Left renal pelvis (tissue), 4 donors: ENCODE measurements around the gene DCXR. TPM values are rescaled to one million over a fixed set of nuclear protein-coding genes. Genes with fewer than 3 reads are reported as not detected.

Source experiments
- DNase-seq, 4 donors: peaks; one replicate each; pipeline ENCODE4 v3.0.0-alpha.2; 2013; ENCODE audit warnings: low read depth in 4 of 4, low spot score in 3 of 4
- polyA plus RNA-seq, 4 donors: library from polyadenylated mRNA; unstranded; fragments of 120-200 nt; gene quantifications; one replicate each; pipeline ENCODE4 v1.2.1, GENCODE V29; 2013; ENCODE audit not compliant: insufficient read length in 4 of 4

DCXR gene
- polyA plus RNA-seq, 4 donors, result 35.6 to 91.2 (median 78.5) TPM

- DNase-seq, result no peak
Observed at GRCh38 chr17:82056729-82057621, 19.5 kb upstream of the DCXR start.

DNA sequence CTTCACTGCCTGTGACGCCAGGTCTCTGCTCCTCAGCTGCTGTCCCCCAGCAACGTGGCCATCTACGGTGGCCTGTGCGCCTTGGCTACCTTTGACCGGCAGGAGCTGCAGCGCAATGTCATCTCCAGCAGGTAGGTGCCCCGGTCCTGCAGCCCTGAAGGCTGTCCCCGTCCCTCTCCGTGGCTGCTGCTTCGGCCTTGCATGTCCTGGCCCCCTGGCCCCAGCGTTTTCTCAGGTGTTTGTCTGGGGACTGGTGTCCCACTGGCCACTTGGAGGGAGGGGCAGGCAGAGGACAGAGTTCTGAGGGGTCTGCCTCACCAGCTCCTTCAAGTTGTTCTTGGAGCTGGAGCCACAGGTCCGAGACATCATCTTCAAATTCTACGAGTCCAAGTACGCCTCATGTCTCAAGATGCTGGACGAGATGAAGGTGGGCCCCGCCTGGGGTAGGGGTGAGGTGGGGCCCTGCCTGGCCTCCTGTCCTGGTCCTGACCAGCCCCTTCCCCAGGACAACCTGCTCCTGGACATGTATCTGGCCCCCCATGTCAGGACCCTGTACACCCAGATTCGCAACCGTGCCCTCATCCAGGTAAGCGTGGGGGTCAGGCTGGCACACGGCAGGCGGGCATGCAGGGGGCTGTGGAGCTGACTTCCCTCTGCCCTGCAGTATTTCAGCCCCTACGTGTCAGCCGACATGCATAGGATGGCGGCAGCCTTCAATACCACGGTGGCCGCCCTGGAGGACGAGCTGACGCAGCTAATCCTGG lies 18.6 kb upstream of the DCXR start:
- DNase-seq, result no peak

- DNase-seq, result no peak
Observed at GRCh38 chr17:82055023-82055964, 17.8 kb upstream of the DCXR start.

GRCh38 chr17:82054351-82055022 lies 17.0 kb upstream of the DCXR start:
- no peak for DNase-seq

- DNase-seq, result no peak
Observed at GRCh38 chr17:82053556-82054263, 16.2 kb upstream of the DCXR start.

- DNase-seq, result no peak
Observed at GRCh38 chr17:82053130-82053529, 15.6 kb upstream of the DCXR start.

GRCh38 chr17:82052638-82053059 lies 15.2 kb upstream of the DCXR start:
- no peak for DNase-seq

DNA sequence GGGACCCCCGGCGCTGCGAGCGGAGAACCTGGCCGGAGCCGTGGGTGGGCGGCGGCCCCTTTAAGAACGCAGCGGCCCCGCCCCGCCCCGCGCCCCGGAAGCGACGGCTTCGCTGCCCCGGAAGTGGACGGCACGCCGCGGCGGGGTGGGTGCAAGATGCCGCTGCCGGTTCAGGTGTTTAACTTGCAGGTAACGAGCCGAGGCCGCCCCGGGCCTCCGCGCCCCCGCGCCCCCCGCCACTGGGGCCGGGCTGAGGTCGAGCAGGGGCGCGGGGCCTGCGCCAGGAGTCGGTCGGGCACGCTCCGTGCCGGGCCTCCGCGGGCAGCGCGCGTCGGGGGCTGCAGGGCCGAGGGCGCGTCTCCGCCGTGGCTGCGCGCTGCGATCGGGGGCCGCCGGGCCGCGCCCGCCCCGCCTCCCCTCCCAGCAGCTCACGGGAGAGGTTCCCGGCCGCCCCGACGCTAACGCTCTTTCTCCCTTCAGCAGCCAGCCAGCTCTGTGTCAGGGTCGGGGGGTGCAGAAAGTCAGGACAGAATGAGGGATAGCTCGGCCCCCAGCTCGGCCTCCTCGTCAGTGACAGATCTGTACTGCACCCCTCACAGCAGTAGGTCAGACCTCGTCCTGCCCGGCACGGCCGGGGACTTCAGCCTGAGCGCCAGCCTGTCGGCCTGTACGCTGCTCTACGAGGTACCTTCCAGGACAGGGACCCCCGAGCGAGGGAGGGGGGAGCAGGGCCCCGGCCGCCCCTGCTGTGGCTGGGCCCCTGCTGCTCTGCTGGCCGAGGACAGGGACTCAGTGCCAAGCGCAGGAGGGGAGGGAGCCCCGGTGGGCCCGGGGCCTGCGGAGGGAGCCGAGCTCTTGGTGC lies 14.5 kb upstream of the DCXR start, which contains the start of the genes GPS1 and RFNG:
GPS1 (plus strand) TSS at position 123 of the 862 bp plus-strand sequence; CDS start at position 157, 34 bp downstream.
RFNG (minus strand) TSS at position 36 of the 862 bp plus-strand sequence. CDS start 45 bp downstream, outside the sequence.
- no peak for DNase-seq

- no peak for DNase-seq
Observed at GRCh38 chr17:82050761-82051641, 13.5 kb upstream of the DCXR start.

DNA sequence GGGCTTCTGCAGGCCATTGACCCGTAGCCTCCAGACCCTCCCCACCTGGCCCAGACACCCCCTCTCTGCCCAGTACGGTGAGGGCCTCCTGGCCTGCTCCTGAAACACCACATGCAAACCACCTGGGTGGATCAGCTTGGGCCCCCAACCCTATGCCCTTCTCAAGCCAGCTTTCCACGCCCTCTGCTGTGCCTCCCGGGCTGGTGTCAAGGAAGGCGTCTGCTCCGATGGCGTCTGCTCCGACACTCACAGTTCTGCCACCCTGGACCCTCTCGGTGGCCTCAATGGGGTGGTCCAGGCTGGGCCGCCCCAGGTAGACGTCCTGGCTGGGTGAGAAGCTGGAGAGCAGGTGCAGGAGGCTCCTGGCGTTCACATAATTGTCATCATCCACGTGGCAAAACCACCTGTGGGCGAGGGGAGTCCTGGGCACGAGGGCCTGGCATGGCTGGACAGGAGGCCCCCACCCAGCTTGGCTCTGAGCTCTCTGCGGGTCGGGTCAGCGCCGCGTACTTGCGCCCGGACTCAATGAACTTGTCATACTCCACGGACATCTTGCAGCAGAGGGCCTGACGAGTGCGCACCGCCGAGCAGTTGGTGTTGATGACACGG lies 12.8 kb upstream of the DCXR start:
- no peak for DNase-seq

DNA sequence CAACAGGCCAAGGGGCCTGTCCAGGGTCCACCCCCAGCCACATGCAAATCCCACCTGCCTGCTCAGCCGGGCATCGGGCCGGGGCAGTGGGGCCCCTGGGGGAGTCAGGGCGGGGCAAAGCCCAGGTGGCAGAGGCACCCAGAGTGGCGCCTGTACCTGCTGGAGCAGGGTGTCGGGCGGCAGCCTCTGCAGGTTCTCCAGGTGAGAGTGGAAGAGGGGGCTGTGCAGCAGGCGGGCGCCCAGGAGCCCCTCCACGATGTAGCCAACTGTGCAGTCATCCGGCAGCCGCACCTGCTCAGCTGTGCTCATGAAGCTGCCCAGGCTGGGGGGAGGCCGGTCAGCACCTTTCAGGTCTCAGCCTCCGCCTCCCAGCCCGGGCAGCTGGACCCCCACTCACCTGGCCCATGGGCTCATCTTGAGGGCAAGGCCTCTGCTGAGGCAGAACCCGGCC lies 12.0 kb upstream of the DCXR start:
- DNase-seq, result no peak

DNA sequence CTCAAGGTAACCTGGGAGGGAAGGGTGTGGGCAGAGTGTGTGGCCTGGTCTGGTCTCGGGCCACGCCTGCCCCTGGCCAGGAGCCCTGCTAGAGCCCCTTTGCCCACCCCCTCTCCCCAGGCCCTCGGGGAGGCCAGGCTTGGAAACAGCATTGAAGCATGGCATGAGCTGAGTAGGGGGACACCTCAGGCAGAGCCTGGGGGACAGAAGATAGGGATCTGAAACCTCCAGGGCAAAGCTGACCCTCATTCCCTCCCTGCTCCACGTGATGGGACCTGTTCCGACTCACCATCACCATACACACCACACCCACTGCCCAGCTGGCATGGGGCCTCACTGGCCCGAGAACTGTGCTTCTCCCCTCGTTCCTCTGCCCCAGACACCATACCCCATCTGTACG lies 11.6 kb upstream of the DCXR start:
- no peak for DNase-seq

DNA sequence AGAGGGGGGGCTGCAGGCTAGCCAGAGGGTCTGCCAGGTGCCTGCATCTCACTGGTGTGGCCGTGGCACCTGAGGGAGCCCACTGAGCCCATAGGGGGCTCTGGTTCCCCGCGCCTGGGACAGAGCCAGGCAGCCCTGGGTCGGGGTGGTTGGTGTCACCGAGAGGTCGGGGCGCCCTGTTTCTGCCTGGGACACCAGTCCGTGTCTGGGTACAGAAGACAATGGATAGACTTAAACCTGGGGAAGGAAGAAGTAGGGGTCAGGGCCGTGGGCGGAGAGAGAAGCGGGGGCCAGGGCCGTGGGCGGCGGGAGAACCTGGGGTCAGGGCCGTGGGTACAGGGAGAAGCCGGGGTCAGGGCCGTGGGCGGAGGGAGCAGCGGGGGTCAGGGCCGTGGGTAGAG lies 11.1 kb upstream of the DCXR start:
- DNase-seq, result no peak

DNA sequence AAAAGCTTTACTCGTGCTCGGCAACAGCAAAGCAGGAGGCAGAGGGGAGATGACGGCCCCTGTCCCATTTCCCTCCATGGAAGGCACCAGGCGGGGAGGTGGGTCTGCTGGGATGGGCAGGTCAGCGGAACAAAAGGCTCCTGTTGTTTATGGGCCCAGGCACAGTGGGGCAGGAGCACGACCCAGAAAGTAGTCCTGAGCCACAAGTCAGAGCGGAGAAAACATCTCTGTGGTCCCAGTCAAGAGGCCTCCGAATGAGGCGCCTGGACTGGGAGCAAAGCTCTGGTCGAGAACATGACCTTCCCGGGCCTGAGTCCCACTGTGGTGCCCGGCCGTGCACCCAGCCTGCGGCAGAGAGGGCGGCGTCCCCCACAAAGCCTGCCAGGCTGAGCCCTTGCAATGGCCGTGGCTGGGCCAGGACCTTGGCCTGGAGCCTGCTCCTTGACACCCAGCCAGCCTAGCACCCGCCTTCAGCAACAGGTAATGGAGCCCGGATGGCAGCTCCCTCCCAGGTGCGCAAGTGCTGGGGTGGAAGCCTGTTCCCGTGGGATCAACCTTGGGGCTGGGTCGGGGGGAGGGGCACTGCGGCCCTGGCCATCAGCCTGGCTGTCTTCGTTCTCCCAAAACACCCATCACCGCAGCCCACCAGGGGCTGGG lies 10.5 kb upstream of the DCXR start:
- DNase-seq, result no peak

DNA sequence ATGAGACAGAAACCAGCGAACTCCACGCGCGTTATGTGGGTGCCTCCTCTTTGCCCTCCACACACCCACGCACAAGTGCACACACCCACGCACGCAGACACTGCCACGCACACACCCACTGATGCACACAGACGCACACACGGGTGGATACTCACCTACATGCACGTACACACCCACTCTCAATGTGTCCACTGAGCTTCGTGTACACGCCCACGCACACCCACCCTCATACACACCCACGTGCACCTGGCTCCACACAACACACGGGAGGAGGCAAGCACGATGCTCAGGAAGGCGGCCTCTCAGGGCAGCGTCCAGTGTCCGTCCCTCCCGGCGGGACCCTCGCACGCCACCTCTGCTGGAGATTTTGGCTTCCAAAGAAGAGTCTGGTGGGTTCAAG lies 9.9 kb upstream of the DCXR start:
- no peak for DNase-seq

DNA sequence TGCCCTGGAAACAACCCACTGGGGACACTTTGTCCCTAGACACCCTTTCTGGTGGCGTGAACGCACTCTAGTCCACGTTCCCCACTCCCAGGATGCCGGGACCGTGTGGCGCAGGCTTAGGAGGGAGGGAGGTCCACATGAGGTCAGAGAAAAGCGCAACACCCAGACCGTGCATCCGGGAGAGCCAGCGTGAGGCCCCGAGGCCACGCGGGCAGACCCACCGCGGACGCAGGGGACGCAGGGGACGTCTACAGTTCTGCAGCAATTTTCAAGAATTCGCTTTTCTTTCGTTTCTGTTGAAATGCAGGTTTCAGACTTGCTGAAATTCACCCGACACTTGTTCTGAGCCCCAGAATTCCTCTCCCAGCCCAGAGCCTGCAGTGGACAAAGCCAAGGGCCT lies 9.4 kb upstream of the DCXR start:
- DNase-seq, result no peak
